Vagina (tissue), 2 donors: ENCODE measurements around the gene GOLT1A. TPM values are rescaled to one million over a fixed set of nuclear protein-coding genes. Genes with fewer than 3 reads are reported as not detected.

Experiments
- DNase-seq, 2 donors: peaks; one replicate each; pipeline ENCODE4 v3.0.0-alpha.2; 2017; ENCODE audit errors: extremely low spot score in 2 of 2
- H3K27ac ChIP-seq: fragments of 200-600 bp; sonication (generic); one replicate; pipeline ENCODE4 v1.5.1; 2019
- H3K27me3 ChIP-seq: fragments of 200-600 bp; sonication (generic); one replicate; pipeline ENCODE4 v1.5.1; 2019
- H3K36me3 ChIP-seq, 2 donors: fragments of 200-600 bp; sonication (generic); one replicate each; pipeline ENCODE4 v1.5.1; 2017 to 2019
- H3K4me1 ChIP-seq: fragments of 200-600 bp; sonication (generic); one replicate; pipeline ENCODE4 v1.5.1; 2019
- H3K4me3 ChIP-seq, 2 donors: fragments of 200-600 bp; sonication (generic); 1 replicate in 1 of 2; 2 replicates in 1 of 2; pipeline ENCODE4 v1.5.1; 2016 to 2019
- H3K9me3 ChIP-seq: fragments of 200-600 bp; sonication (generic); one replicate; pipeline ENCODE4 v1.5.1; 2019
- POLR2A ChIP-seq, 2 donors: fragments of 450-650 bp; IDR thresholded peaks; one replicate each; pipeline ENCODE4 v1.6.1; 2017; ENCODE audit warnings: antibody characterized with exemption in 2 of 2, mild to moderate bottlenecking in 2 of 2, moderate library complexity in 2 of 2
- POLR2AphosphoS5 ChIP-seq, 2 donors: sonication (generic); formaldehyde crosslinking; IDR thresholded peaks; one replicate each; pipeline ENCODE4 v1.9.0; 2017; ENCODE audit warnings: antibody characterized with exemption in 2 of 2, mild to moderate bottlenecking in 2 of 2, low read depth in 1 of 2; ENCODE audit not compliant: insufficient read depth in 1 of 2
- intact Hi-C: fragments of 100-400 bp; cut with DNase I; formaldehyde crosslinking; loops from one replicate; pipeline ENCODE4 v1.15.1; 2023
- total RNA-seq: library from RNA; depleted of rRNA; stranded (reverse); fragments of >200 nt; gene quantifications from one replicate; pipeline ENCODE4 v1.2.3, GENCODE V29; 2016
- TF ChIP-seq, protein P1 (sequence below), 3 experiments: fragments of 450-650 bp in 2 of 3; fragments of 200-600 bp in 1 of 3; sonication (generic) in 1 of 3; IDR thresholded peaks; one replicate each; pipeline ENCODE4 v1.5.1; 2017 to 2019; ENCODE audit warnings: antibody characterized with exemption in 3 of 3, mild to moderate bottlenecking in 2 of 3, moderate library complexity in 2 of 3

GOLT1A gene
- total RNA-seq, 1 donor from 2014 or later: not detected

DNA sequence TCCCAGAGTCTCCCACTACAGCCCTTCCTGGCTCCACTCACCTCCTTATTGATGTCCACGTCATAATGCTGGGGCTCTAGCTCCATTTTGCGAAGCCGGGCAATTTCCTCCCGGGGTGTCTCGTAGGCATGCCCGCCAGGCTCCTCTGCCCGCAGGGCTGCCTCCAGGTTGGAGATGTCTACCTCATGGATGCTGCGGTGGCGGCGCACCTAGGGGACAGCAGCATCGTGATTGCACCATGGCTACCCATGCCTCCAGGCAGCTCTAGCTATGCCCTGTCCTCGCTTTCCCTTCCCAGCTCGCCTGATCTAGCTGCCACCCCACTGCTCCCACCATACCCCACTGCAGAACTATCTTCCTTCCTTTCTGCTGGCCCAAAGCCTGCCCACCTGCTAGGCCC is 15.1 kb upstream of the GOLT1A start:
- Histone ChIP-seq H3K9me3 (no peaks in the 10 kb centered on the region), H3K27me3 (no peaks in the 10 kb centered on the region), H3K27ac (no peak overlapping the region), H3K4me1 (no peaks in the 10 kb centered on the region), H3K36me3 (no peaks in the 10 kb centered on the region), H3K4me3 (no peak overlapping the region)
- TF ChIP-seq POLR2AphosphoS5 (IDR thresholded peaks at IDR 0.05; ENCODE audit: insufficient read depth in 1 of 2, low read depth in 1 of 2) (no peak), POLR2A (IDR thresholded peaks at IDR 0.05) (no peak)
- TF ChIP-seq, protein P1, sequence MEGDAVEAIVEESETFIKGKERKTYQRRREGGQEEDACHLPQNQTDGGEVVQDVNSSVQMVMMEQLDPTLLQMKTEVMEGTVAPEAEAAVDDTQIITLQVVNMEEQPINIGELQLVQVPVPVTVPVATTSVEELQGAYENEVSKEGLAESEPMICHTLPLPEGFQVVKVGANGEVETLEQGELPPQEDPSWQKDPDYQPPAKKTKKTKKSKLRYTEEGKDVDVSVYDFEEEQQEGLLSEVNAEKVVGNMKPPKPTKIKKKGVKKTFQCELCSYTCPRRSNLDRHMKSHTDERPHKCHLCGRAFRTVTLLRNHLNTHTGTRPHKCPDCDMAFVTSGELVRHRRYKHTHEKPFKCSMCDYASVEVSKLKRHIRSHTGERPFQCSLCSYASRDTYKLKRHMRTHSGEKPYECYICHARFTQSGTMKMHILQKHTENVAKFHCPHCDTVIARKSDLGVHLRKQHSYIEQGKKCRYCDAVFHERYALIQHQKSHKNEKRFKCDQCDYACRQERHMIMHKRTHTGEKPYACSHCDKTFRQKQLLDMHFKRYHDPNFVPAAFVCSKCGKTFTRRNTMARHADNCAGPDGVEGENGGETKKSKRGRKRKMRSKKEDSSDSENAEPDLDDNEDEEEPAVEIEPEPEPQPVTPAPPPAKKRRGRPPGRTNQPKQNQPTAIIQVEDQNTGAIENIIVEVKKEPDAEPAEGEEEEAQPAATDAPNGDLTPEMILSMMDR (IDR thresholded peaks at IDR 0.05): no peak
- intact Hi-C loops: no loop called here
- DNase-seq: no peak

DNA sequence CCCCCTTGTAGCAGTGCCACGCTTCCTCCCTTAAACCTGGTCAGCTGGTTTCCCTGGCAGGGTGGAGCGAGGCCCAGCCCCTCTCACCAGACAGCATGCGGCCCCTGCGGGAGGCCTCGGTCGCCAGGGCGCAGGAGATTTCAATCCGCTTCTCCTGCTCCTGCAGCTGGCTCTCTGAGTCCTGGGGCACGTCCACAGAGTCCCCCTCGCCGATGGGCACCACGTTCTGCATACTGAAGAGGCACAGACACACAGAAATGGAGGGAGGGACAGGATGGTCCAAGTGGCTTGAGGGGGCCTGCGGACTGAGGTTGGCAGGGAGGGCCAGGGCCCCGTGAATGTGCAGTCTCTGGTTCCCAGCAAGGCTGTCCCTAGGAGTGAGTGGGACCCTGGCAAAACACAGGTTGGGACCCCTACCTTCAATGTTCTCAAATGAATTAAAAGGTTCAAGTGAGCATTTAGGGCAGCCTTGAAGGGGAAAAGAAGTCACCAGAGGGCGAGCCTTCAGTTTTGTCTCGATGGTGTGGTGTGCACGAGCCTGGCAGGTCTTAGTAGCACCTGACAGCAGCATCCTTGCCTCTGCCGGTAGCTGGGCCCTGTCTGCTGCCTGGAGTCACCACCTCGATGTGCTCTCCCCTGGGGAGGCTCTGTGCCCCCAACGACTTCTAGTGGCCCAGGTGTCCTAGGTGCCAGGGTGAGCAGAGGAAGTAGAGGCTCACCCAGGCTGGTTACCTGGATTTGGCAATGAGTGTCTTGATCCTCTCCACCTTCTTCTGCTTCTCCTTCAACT is 14.4 kb upstream of the GOLT1A start:
- TF ChIP-seq, protein P1 (IDR thresholded peaks at IDR 0.05): no peak
- TF ChIP-seq POLR2A (IDR thresholded peaks at IDR 0.05): no peak
- TF ChIP-seq POLR2AphosphoS5 (IDR thresholded peaks at IDR 0.05; ENCODE audit: insufficient read depth in 1 of 2, low read depth in 1 of 2): no peak

GRCh38 chr1:204227351-204227750 is 13.6 kb upstream of the GOLT1A start:
- Histone ChIP-seq H3K27me3 (no peaks in the 10 kb centered on the region), H3K9me3 (no peaks in the 10 kb centered on the region), H3K27ac (no peak overlapping the region), H3K36me3 (no peaks in the 10 kb centered on the region), H3K4me3 (no peak overlapping the region), H3K4me1 (no peaks in the 10 kb centered on the region)
- TF ChIP-seq, protein P1 (IDR thresholded peaks at IDR 0.05): no peak
- TF ChIP-seq POLR2AphosphoS5 (IDR thresholded peaks at IDR 0.05; ENCODE audit: insufficient read depth in 1 of 2, low read depth in 1 of 2): no peak
- no peak for TF ChIP-seq POLR2A (IDR thresholded peaks at IDR 0.05)
- no peak for DNase-seq
- intact Hi-C loops: no loop called here

More for the DNA sequence above, 14.4 kb upstream of the GOLT1A start:
- Histone ChIP-seq H3K27me3 (no peaks in the 10 kb centered on the region), H3K4me1 (no peaks in the 10 kb centered on the region), H3K9me3 (no peaks in the 10 kb centered on the region), H3K27ac (no peak overlapping the region), H3K36me3 (no peaks in the 10 kb centered on the region), H3K4me3 (no peak overlapping the region)
- DNase-seq: no peak
- intact Hi-C loops: no loop called here

- H3K4me1 ChIP-seq: no peaks in the 10 kb centered on the region
- no peaks in the 10 kb centered on the region for H3K27me3 ChIP-seq
- intact Hi-C loops: no loop called here
- TF ChIP-seq, protein P1 (IDR thresholded peaks at IDR 0.05): no peak
- no peak for TF ChIP-seq POLR2A (IDR thresholded peaks at IDR 0.05)
- no peak for TF ChIP-seq POLR2AphosphoS5 (IDR thresholded peaks at IDR 0.05; ENCODE audit: insufficient read depth in 1 of 2, low read depth in 1 of 2)
- no peaks in the 10 kb centered on the region for H3K36me3 ChIP-seq
- H3K9me3 ChIP-seq: no peaks in the 10 kb centered on the region
- no peak overlapping the region for H3K27ac ChIP-seq
- no peak overlapping the region for H3K4me3 ChIP-seq
- DNase-seq: no peak
Observed at GRCh38 chr1:204225841-204226735, 12.3 kb upstream of the GOLT1A start.
